Measurements from ENCODE around the gene SMARCC1.

GRCh38 chr3:47722859-47723258 is 58.8 kb downstream of the SMARCC1 start:
- TF ChIP-seq POLR2AphosphoS5 (IDR thresholded peaks at IDR 0.05) (no peak), CTCF (IDR thresholded peaks at IDR 0.05) (no peak), POLR2A (IDR thresholded peaks at IDR 0.05) (no peak)
